Caki2 (cell line): ENCODE data around the gene NAV2. TPM values are rescaled to one million over a fixed set of nuclear protein-coding genes. Genes with fewer than 3 reads are reported as not detected.
A peak's percentile ranks its signal among the peaks of the same experiment; 100 is the strongest.
"Not testable (repeated sequence)": the region's sequence is repeated elsewhere in the genome, so short reads cannot be mapped to it uniquely, and the experiment has no call there.

ENCODE experiments used
- DNase-seq: peaks from one replicate; pipeline ENCODE4 v3.0.0-alpha.2; 2015; ENCODE audit warnings: low read depth
- in situ Hi-C: cut with HindIII; loops from 2 replicates; pipeline ENCODE4 v1.10.0; 2016; ENCODE audit warnings: low sequenced_read_pairs, low pct_unique_long_range_greater_than_20kb, mixed read lengths
- total RNA-seq: library from RNA; depleted of rRNA; stranded (reverse); fragments of >200 nt; shearing (Covaris generic); gene quantifications from 2 replicates; pipeline ENCODE4 v1.2.3, GENCODE V29; 2014; ENCODE audit warnings: low replicate concordance

Gene NAV2
- total RNA-seq, 1 experiment from 2014 or later: 6.9 TPM

DNA sequence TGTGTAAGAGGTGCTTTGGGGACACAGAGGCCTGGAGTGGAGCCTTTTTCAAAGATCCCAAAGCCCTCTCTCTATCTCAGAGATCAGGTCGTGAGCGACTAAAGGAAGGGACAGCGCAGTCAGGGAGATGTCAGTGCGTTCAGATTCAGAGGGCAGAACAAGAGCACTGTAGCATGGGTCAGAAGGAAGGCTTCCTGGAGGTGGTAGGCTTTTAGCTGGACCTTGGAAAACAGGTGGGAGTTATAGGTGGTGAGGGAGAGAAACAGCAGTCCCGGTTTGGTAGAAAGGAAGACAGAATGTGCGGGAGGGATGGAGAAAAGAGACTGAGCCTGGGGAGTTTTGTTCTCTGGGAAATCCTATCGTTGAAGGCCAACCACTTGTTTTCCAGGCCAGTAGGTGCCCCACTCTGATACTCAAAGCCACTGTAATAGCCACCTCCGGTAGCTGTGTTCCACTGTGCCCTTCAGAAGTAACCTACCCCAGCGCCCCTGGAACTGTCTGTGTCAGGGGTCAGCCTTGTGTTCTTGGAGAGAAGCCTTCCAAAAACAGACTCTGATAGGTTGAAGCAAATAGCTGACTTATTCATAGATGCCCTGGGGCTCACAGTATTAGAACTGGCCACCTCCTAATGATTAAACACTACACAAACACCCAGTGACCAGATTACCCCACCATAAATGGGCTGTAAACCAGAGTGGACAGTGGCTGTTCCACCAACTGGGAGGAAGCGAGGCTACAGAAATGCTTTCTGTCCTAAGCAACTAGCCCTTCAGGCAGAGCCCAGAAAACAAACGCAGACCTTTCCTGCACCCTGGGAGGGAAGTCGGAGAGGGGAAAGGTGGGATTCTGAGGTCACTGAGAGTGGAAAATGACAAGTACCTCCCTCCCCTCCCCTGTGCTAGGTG lies 289.9 kb downstream of the NAV2 start:
- peak; percentile 89 for DNase-seq
- in situ Hi-C loops: no loop called here

DNA sequence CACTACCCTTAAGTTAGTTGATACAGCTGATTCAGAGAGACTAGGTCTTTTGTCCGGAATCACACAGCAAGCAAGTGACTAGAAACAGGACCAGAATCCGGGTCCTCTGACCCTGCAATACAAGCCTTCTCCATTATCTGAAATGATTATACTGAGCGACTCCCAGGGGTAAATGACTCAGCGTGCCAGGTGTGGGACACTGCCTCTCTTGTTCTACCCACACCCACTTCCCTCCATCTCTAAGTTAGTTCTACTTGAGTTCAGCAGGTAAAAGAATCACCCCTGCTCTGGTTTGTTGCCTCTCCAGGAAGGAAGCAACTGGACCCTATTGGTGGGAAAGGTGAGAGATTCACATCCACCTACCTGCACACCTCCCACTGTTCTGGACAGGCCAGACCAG lies 290.7 kb downstream of the NAV2 start:
- in situ Hi-C loops: no loop called here
- peak; percentile 22 for DNase-seq

DNA sequence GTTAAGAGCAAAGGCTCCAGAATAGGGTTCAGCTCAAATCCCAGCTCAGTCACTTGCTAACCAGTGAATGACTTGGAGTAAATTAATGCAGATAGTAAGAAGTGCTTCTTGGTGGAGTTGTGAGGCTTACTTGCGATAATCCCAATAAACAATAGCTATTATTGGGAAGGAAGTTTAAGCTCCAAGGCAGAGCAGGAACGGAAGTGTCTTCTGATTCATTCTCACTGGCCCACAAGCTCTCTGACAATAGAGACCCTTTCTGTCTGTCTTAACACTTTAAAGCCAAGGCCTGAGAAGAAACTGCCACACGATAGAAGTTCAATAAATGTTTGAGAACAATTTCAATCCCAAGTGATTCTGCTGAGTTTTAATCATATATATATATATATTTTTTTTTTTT lies 292.2 kb downstream of the NAV2 start:
- in situ Hi-C loops: no loop called here
- no peak for DNase-seq

DNA sequence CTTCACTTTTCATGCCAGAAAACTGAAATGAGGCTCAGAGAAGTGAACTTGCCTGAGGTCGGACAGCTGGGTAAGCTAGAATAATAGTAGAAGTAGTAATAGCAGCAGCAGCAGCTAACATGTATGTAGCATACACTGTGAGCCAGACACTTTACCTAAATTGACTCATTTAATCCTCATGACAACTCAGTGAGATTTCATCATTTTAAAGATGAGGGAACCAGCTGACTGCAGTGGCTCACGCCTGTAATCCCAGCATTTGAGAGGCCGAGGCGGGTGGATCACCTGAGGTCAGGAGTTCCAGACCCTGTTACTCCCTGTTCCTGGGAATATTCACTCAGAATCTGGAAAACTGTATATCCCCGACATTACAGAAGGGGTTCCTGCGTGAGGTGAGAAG lies 293.1 kb downstream of the NAV2 start:
- DNase-seq: no peak
- in situ Hi-C loops: no loop called here

DNA sequence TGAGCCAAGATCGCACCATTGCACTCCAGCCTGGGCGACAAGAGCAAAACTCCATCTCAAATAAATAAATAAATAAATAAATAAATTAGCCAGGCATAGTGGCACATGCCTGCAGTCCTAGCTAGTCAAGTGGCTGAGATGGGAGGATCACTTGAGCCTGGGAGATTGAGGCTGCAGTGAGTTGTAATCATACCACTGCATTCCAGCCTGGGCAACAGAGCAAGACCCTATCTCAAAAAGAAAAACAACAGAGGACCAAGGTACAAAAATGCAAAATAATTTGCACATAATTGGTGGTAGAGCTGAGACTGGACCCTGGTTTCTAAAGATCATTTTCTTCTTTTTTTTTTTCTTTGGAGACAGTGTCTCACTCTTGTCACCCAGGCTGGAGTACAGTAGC lies 294.0 kb downstream of the NAV2 start:
- DNase-seq, in situ Hi-C loops: not testable (repeated sequence)

DNA sequence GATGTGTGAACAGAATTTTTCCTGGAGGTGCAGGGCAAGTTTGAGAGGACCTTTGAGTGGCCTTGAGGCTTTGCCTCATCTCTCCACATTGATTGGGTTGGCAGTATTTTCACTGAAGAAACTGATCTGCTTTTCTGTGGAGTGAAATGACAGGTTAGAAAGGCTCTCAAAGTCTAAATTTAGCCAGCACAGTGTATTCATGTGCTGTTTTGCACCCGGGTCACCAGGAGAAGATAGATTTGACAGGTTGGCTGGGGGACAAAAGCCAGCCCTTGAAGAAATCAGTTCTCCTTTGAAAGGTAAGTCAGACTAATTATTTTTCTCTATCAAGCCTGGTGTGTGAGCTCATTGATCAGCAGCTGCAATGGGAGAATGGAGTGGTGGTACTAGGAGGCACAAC lies 294.7 kb downstream of the NAV2 start:
- no peak for DNase-seq

DNA sequence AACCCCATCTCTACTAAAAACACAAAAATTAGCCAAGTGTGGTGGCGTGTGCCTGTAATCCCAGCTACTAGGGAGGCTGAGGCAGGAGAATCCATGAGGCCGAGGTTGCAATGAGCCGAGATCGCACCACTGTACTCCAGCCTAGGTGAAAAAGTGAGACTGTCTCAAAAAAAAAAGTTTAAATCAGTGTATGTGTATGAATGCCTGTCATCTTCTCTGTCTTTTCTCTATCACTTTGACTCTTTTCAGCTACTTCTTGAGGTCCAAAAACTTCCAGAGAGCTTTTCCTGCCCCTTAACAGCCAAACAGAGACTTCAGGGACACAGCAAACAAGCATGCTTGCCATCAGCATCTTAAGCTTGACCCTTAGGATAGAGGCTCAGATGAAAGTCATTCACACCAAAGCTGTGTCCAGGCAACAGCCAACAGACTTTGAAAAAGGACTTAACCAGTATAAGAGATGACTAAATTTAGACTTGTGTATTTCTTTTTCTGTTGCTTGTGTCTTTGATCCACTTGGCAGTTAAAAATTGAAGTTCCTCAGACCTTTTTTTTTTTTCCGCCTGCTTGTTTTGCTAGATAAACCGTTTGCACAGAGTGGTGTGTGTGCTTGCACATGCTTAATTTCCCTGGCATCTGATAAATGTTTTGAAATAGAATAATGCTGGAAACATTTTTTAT lies 295.7 kb downstream of the NAV2 start:
- in situ Hi-C loops: no loop called here
- DNase-seq: no peak

More for the DNA sequence above, 294.7 kb downstream of the NAV2 start:
- in situ Hi-C loops: no loop called here

DNA sequence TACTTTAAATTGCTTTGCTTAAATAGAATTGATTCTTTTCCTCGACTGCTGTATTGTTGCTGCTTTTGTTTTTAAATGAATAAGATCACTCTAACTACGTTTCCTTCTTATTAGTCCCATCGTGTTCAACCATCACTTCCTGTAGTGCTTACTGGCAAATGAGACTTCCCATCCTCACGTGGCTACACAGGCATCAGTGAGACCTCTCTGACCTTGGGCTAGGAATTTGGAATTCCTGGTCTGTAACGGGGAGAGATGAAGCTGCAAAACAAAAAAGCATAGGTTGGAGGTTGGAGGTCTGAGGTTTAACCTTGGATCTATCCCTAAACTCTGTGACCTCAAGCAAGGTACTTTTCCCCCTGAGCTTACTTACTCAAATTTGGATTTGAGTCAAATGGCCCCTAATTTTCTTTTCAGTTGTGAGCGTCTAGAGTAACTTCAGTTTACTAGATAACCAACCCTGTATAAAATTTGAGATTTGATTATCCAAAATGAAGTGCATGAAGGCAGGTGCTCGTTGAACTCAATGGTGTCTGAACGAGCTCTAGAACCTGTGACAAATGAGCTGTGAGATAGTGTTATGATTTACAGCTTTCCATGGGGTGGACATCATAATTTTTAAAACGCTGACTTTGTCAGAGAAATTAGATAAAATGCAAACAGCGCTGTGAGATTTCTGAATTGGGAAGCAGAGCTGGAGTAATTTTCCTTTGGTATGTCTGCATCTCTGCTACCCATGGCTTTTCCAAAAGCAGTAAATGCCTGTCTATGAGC lies 296.4 kb downstream of the NAV2 start:
- in situ Hi-C loops: no loop called here

DNA sequence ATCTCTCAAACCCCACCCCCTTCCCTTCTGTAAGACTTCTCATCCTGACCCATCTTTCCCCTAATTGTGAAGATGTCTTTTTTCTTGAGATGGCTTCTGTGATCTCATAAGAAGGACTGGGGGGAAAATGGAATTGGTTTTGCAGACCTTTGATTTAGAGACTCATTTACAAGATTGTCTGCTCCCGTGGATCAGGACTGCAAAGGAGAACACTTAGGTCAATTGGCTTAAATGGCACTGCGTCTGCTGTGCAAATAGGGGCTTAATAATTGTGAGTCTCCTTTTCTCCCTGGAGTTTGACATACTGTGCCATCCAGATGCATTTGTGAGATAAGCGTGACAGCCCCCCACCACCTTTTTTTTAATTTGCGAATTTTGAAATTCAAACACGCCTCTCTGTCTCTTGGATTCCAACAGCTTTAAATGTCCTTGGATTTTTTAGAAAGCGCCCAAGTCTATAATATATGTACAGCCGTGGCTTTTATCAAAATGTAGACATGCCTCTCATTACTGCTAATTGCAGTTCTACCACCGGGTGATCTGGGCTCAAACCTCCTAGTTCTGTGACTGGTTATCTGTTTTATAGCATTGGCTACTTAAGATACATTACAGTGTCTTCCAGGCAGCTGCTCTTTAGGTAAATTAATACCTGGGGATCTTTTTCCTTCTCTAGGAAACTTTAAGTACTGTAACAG lies 297.7 kb downstream of the NAV2 start:
- in situ Hi-C loops: no loop called here
- no peak for DNase-seq

More for the DNA sequence above, 296.4 kb downstream of the NAV2 start:
- no peak for DNase-seq

DNA sequence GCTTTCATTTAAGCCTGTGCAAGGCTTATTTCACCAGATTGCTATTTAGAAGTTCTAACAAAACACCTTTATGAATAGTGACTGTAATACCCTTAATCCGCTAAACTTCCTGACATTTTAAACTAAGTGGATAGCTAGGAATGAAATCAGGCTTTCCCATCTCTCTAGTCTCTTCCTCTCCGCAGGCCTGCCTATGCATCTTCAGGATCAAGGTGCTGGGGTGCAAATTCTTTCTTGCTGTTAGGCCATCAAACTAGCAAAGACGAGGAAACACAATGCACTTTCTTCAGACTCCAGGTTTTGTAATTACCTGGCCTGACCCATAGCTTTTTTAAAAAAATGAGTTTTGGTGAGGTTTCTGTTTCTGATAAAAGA lies 298.2 kb downstream of the NAV2 start:
- no peak for DNase-seq
- in situ Hi-C loops: no loop called here

DNA sequence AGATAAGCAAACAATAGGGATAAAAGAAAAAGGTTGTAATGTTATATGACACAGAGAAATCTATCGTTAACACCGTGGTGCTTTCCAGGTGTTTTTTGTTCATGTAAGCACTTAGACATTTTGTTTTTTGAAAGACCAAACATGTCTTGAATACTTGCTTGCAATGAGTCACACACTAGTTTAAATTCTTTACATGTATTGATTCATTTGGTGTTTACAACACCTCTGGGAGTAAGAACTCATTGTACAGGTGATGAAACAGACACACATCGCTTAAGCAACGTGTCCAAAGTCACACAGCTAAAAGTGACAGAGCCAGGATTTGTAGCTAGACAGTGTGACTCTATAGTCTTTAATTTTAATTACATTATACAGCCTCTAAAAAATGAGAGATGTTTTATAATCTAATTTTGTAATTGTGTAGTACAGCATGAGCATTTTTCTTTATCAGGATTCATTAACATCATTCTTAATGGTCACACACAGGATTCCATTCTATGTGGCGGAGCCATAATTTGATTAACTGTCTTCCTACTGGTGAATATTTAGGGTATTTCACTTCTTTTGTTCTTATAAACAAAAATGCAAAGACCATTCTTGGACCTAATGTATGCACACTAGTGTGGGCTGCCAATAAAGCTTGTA lies 298.8 kb downstream of the NAV2 start:
- DNase-seq: no peak
- in situ Hi-C loops: no loop called here

DNA sequence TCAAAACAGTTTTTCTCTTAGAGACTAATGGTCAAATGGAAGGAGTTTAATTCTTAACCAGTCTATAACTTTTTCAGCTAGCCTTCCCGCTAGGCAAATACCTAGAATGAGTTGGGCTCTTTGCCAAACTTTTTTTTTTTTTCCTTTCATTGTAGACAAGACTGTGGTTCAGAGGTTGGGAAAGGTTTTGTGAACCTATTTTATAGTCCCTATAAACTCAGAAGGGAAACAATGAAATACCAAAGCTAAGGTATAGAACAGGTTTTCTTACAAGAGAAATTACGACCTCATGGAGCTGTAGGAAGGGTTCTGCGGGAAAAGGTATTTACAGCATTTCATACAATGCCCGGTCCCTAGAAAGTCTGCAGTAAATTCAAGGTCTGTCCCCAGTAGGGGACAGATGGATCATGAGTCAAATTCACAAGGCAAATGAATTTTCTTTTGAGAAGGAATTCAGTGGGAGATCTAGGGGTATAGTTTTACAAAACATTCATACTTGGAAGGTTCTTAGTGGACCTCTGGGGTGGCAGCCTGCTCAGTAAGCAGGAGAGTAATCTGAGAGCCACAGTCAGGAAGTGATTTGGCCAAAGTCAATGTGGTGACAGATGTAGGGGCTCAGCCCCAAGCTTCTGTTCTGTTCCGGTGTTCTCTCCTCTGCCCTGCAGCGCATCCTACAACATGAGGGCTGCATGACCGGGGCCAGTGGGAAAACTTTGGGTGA lies 300.9 kb downstream of the NAV2 start:
- DNase-seq: peak; percentile 55

DNA sequence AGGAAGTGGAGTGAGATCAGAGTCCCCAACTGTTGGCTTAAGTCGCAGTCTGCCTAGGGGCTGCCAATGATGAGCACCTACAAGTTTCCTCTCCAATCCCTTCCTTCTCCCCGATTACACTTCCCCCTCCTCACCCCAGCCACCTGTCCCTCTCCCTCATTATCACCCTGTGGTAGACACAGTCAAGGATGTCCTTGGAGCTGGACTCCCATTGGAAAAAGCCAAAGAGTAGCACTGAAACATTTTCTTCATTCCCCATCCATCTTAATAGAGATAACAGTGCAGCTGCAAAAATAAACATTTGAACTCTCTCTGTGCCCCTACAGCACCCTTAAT lies 301.4 kb downstream of the NAV2 start:
- in situ Hi-C loops: no loop called here
- DNase-seq: no peak

More for the DNA sequence above, 300.9 kb downstream of the NAV2 start:
- in situ Hi-C loops: no loop called here

DNA sequence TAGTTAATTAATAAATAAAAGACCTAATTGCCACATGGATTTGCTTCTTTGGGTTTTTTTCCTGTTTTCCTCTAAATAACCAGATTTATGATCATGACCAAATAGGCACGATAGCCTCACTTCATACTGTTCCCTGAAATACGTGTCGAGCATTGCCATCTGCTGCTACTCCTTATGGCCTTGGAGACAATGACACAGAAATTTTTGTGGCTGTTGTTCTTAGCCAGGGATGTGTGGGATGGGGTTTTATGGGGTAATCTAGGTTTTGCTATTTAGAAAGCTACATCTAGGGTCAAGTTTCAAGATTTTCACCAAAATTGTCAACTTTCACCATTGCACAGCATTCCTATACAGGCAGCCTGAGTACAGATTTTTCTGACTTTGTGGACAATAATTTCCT lies 302.5 kb downstream of the NAV2 start:
- DNase-seq: no peak
- in situ Hi-C loops: no loop called here

DNA sequence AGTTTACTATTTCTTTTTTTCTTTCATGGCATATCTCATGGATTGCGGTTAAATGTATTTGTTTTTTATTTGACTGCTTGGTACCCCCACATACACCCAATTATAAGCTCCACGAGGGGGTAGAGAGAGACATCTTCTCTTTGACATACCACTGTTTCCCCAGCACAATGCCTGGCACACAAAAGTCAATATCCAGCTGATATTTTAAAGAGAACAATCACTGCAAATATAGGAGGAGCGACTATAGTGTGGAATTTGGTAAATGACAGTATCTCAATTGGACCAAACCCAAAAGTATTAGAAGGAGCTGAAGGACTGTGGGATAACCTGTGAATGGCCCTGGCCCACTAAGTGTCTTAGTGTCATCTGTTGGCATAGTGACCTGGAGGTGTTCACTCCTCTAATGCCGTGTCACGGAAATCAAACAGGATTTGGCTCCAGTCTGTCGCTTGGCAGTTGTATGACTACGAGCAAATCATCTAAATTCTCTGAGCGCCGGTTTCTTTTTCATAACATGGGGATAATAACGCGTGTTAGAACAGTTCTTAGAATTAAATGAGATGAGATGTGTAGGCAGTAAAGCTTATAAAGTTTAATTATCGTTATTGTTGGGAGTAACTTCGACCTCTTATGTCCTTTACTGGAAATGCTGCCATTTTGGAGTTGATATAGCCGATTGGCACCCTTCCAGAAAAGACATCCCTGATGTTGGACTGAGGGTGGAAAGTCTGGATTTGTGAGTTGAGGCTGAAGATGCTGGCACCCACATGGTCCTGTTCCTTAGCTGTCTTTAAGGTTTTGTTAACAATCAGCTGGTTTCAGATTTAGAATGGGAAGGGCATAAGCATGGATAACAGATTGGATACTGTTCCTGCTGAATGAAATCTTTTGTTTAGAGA lies 303.1 kb downstream of the NAV2 start:
- no peak for DNase-seq
- in situ Hi-C loops: no loop called here

DNA sequence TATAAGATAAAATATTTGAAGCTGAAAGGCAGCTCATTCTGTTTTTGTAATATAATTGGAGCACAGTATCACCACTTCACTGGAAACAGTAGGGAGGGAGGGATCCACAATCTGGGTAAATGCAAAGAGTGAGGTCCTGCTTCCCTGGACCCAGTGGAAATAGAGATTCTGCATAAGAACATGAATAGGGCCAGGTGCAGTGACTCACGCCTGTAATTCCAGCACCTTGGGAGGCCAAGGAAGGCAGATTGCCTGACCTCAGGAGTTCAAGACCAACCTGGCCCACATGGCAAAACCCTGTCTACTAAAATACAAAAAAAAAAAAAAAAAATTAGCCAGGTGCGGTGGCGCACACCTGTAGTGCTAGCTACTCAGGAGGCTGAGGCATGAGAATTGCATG lies 303.9 kb downstream of the NAV2 start:
- no peak for DNase-seq
- in situ Hi-C loops: no loop called here

DNA sequence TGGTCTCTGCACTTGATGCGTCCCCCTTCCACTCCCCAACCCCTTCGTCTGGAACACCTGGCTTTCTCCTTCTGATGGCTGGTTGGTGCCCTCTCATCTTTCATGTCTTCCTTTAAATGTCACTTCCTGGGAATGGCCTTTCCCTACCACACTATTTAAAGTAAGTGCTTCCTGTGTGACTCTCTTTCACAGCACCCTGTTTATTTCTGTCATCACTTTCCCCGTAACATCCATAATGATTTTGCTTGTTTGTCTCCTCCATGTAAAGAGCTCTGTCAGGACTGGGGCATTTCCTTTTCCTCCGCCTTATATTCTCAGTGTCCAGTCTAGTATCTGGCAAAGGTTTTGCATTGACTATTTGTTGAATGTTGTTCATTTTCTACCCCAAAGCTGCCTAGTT lies 304.7 kb downstream of the NAV2 start:
- DNase-seq: no peak
- in situ Hi-C loops: no loop called here
